ENCODE data around the gene TAF12. TPM values are rescaled to one million over a fixed set of nuclear protein-coding genes. Genes with fewer than 3 reads are reported as not detected.

The TAF12 gene
- total and polyA plus RNA-seq, 10 of the 15 experiments (the other 5 are each of a cell fraction or from before 2014, with no cell fraction given), result 18.3 to 43.3 (median 28.6) TPM

- TF ChIP-seq IKZF2 (IDR thresholded peaks at IDR 0.05) (0 out of 4 replicates have a peak, but pooled peaks of 1 of the 2 experiments have one; percentile 11), ELK1 (IDR thresholded peaks at IDR 0.05; ENCODE audit: low read depth, low read length) (no peak), PRDM15 (CRISPR knock-in tag; IDR thresholded peaks at IDR 0.05) (no peak), RELB (IDR thresholded peaks at IDR 0.05; ENCODE audit: low read depth) (peak; percentile 29; the same call in 1 of the 2 replicates), JUND (IDR thresholded peaks at IDR 0.05; ENCODE audit: low read depth, low read length) (no peak), ZNF207 (IDR thresholded peaks at IDR 0.05; ENCODE audit: borderline replicate concordance) (no peak), BMI1 (IDR thresholded peaks at IDR 0.05; ENCODE audit: borderline replicate concordance) (no peak), PBX3 (IDR thresholded peaks at IDR 0.05; ENCODE audit: insufficient replicate concordance, low read depth, low read length) (no peak)
Observed at GRCh38 chr1:28631713-28632112, 11.2 kb downstream of the TAF12 start (continued).

Data from GM12878 (cell line).